K562 (cell line): ENCODE data around the gene PTPRF. TPM values are rescaled to one million over a fixed set of nuclear protein-coding genes. Genes with fewer than 3 reads are reported as not detected.

Experiments
- ATAC-seq: fragments of 200-7000 bp; cut with Tn5 transposase; 3 replicates; pipeline ENCODE4 v1.9.1; 2020; ENCODE audit warnings: moderate library complexity
- BruUV-seq: library from RNA; stranded (reverse); fragments of 400-500 nt; replicated peaks from 2 replicates; lab custom pipeline; 2021; lab: Mats Ljungman, UMichigan
- CTCF ChIA-PET: fragments of 300-600 bp; formaldehyde crosslinking; extraction: SDS; loops from one replicate; lab custom pipeline; 2021; ENCODE audit warnings: low intra/inter-chr PET ratio; lab: Yijun Ruan, JAX
- POLR2A ChIA-PET: fragments of 300-600, 350-650 bp; sonication (Branson Sonifier 250); formaldehyde crosslinking; extraction: SDS; loops from one replicate; lab custom pipeline; 2021; ENCODE audit warnings: antibody characterized with exemption, inconsistent platforms; lab: Yijun Ruan, JAX
- DNase-seq, 4 experiments: peaks; one replicate each; pipeline versions ENCODE4 v3.0.0 to v3.0.0-alpha.2; 2011 to 2018; ENCODE audit warnings: low spot score in 3 of 4, mixed read lengths in 3 of 4; ENCODE audit errors: extremely low read depth in 1 of 4
- FAIRE-seq: peaks from 2 replicates; lab custom pipeline; 2011; peaks lifted over from hg19 to GRCh38; lab: Jason Lieb, UNC
- H2AFZ ChIP-seq: 2 replicates; pipeline ENCODE4 v1.6.0; 2011; ENCODE audit warnings: low read depth, low read length, control low read depth, inconsistent platforms
- H3K27ac ChIP-seq: fragments of 200-600 bp; 3 replicates; pipeline ENCODE4 v1.8.0; 2011; ENCODE audit warnings: low read depth, mild to moderate bottlenecking, control low read depth, inconsistent platforms, low read length, moderate library complexity, mixed read lengths; ENCODE audit errors: extremely low read depth
- H3K27me3 ChIP-seq, 2 experiments: fragments of 300-600 bp in 1 of 2; 2 replicates in 1 of 2; 3 replicates in 1 of 2; pipeline versions ENCODE4 v1.6.0 to v1.8.0; 2011; ENCODE audit warnings: inconsistent platforms in 2 of 2, low read length in 2 of 2, mild to moderate bottlenecking in 1 of 2, mixed read lengths in 1 of 2, moderate library complexity in 1 of 2; ENCODE audit not compliant: control insufficient read depth in 2 of 2, insufficient read depth in 2 of 2
- H3K36me3 ChIP-seq: fragments of 300-600 bp; 3 replicates; pipeline ENCODE4 v1.8.0; 2011; ENCODE audit warnings: mild to moderate bottlenecking, low read length, inconsistent platforms; ENCODE audit not compliant: control insufficient read depth, insufficient read depth
- H3K4me1 ChIP-seq, 2 experiments: fragments of 200-600 bp in 1 of 2; replicated peaks in 1 of 2; 2 replicates in 1 of 2; 3 replicates in 1 of 2; pipeline versions ENCODE4 v1.5.1 to v1.8.0; 2011; ENCODE audit warnings: inconsistent platforms in 2 of 2, low read length in 2 of 2, mild to moderate bottlenecking in 1 of 2, mixed read lengths in 1 of 2, moderate library complexity in 1 of 2; ENCODE audit not compliant: control insufficient read depth in 2 of 2, insufficient read depth in 2 of 2
- H3K4me2 ChIP-seq: 2 replicates; pipeline ENCODE4 v1.6.1; 2011; ENCODE audit warnings: low read length, control low read depth, inconsistent platforms, mixed read lengths; ENCODE audit not compliant: insufficient read depth
- H3K4me3 ChIP-seq: fragments of 200-600 bp; sonication (generic), shearing (Covaris generic); 2 replicates; pipeline ENCODE4 v1.5.1; 2016; ENCODE audit warnings: control low read depth, inconsistent platforms
- H3K79me2 ChIP-seq: fragments of 200-600 bp; 3 replicates; pipeline ENCODE4 v1.8.0; 2011; ENCODE audit warnings: low read length, inconsistent platforms; ENCODE audit not compliant: control insufficient read depth, insufficient read depth
- H3K9ac ChIP-seq, 2 experiments: 2 replicates each; pipeline versions ENCODE4 v1.6.0 to v1.6.1; 2011; ENCODE audit warnings: low read depth in 2 of 2, low read length in 2 of 2, control low read depth in 1 of 2, inconsistent platforms in 1 of 2, mild to moderate bottlenecking in 1 of 2, mixed read lengths in 1 of 2; ENCODE audit not compliant: insufficient read depth in 1 of 2
- H3K9me1 ChIP-seq: one replicate; pipeline ENCODE4 v1.6.0; 2011; ENCODE audit warnings: inconsistent platforms, mild to moderate bottlenecking, low read length, moderate library complexity; ENCODE audit not compliant: control insufficient read depth, insufficient read depth
- H3K9me3 ChIP-seq: replicated peaks from 2 replicates; pipeline ENCODE4 v1.5.1; 2011; ENCODE audit warnings: low read depth, low read length, inconsistent platforms; ENCODE audit not compliant: control insufficient read depth, insufficient read depth
- H4K20me1 ChIP-seq: replicated peaks from 2 replicates; pipeline ENCODE4 v1.6.1; 2011; ENCODE audit warnings: low read length, inconsistent platforms, mixed read lengths; ENCODE audit not compliant: control insufficient read depth, insufficient read depth
- BRCA1 ChIP-seq, 2 experiments: fragments of 450-650 bp in 1 of 2; sonication (generic) in 1 of 2; formaldehyde crosslinking in 1 of 2; IDR thresholded peaks; 2 replicates each; pipeline versions ENCODE4 v1.5.0 to v1.6.1; 2017 to 2020; ENCODE audit warnings: mild to moderate bottlenecking in 1 of 2, missing genetic modification reagents in 1 of 2
- CHD7 ChIP-seq: fragments of 200-600 bp; sonication (generic); IDR thresholded peaks from one replicate; pipeline ENCODE4 v1.6.1; 2012; ENCODE audit warnings: mild to moderate bottlenecking, low read depth, low read length, inconsistent platforms
- E2F1 ChIP-seq: sonication (generic); formaldehyde crosslinking; IDR thresholded peaks from 2 replicates; pipeline ENCODE4 v1.8.1; 2023; ENCODE audit warnings: mild to moderate bottlenecking, missing genetic modification reagents, moderate library complexity
- ESRRB ChIP-seq: fragments of 250-450 bp; sonication (Bioruptor Pico); IDR thresholded peaks from 2 replicates; pipeline ENCODE4 v1.5.0; 2020; ENCODE audit warnings: mild to moderate bottlenecking, moderate library complexity, borderline replicate concordance
- HNRNPK ChIP-seq: fragments of 200-400 bp; formaldehyde crosslinking; IDR thresholded peaks from one replicate; pipeline ENCODE4 v1.6.1; 2018; ENCODE audit warnings: mild to moderate bottlenecking, low read depth, low read length; ENCODE audit not compliant: poor library complexity, severe bottlenecking
- POLR2A ChIP-seq: fragments of 450-650 bp; conservative IDR thresholded peaks from 2 replicates; pipeline ENCODE4 v1.6.1; 2016
- PPARD ChIP-seq: fragments of 250-450 bp; sonication (Bioruptor Pico); IDR thresholded peaks from 2 replicates; pipeline ENCODE4 v1.8.0; 2022; ENCODE audit warnings: inconsistent platforms, mild to moderate bottlenecking, moderate library complexity
- RB1 ChIP-seq: fragments of 450-650 bp; IDR thresholded peaks from 2 replicates; pipeline ENCODE4 v1.6.1; 2017; ENCODE audit warnings: low read depth, mild to moderate bottlenecking
- SMAD2 ChIP-seq: fragments of 150-350 bp; IDR thresholded peaks from 2 replicates; pipeline ENCODE4 v1.6.1; 2014; ENCODE audit warnings: low read depth, mild to moderate bottlenecking, low read length
- TBP ChIP-seq: optimal IDR thresholded peaks from 2 replicates; pipeline ENCODE3; 2011; ENCODE audit warnings: low read depth, low read length, improper control_type of control experiment
- ZC3H11A ChIP-seq: IDR thresholded peaks from 2 replicates; pipeline ENCODE4 v1.6.1; 2012; ENCODE audit warnings: low read depth, low read length, improper control_type of control experiment
- WGBS: fragments of 100-300 bp; shearing (Covaris generic); methylation state at CpG from one replicate; pipeline ENCODE4 v1.1.6; 2016; ENCODE audit warnings: low coverage, mixed read lengths; ENCODE audit not compliant: insufficient coverage; ENCODE audit errors: missing lambda C conversion rate; 5-methylcytosine and 5-hydroxymethylcytosine counted together
- in situ Hi-C: fragments of 300-500 bp; cut with MboI; formaldehyde crosslinking; loops from 4 replicates; pipeline ENCODE4 v1.15.0; 2018; ENCODE audit warnings: inconsistent platforms, mixed read lengths
- intact Hi-C: fragments of 100-400 bp; cut with micrococcal nuclease; formaldehyde crosslinking; loops from 2 replicates; pipeline ENCODE4 v1.14.2; 2022
- polyA plus RNA-seq, 8 experiments: library from polyadenylated mRNA; depleted of rRNA in 4 of 8; stranded (reverse) in 5 of 8; unstranded in 3 of 8; fragments of >200 nt; fragmentation: Nextera tagmentation in 2 of 8; fragmentation: Illumina TruSeq in 1 of 8; extraction: Ambion mirVana in 2 of 8; extraction: Trizol in 1 of 8; gene quantifications; 2 replicates each; pipeline versions ENCODE4 v1.2.1 to v1.2.3, GENCODE V29; 2011 to 2014; ENCODE audit warnings: inconsistent platforms in 1 of 8, missing spikeins in 1 of 8
- total RNA-seq, 7 experiments: library from RNA; depleted of rRNA in 6 of 7; stranded (reverse); fragments of >200 nt in 6 of 7; fragmentation: Illumina TruSeq in 2 of 7; extraction: Trizol in 2 of 7; gene quantifications; 2 replicates each; pipeline versions ENCODE4 v1.2.1 to v1.2.3, GENCODE V29; 2011 to 2021; ENCODE audit warnings: low replicate concordance in 1 of 7

Gene PTPRF
- total and polyA plus RNA-seq, 9 of the 15 experiments (the other 6 are each of a cell fraction or from before 2014, with no cell fraction given): 0.13 to 4.3 (median 1.1) TPM

- Histone ChIP-seq H3K4me1 (peaks cover 3 to 13% of the 10 kb centered on the region in 2 experiments; a peak in 4 of 5 replicates), H2AFZ (no peak overlapping the region), H3K9ac (0 out of 4 replicates have a peak overlapping the region, but pooled peaks of 1 of the 2 experiments have one; percentile 3), H3K9me3 (no peaks in the 10 kb centered on the region), H3K4me3 (no peak overlapping the region), H3K79me2 (no peaks in the 10 kb centered on the region), H3K27ac (no peak overlapping the region), H3K9me1 (peaks cover 10% of the 10 kb centered on the region), H3K4me2 (no peak overlapping the region), H4K20me1 (peaks cover 25% of the 10 kb centered on the region), H3K27me3 (peaks cover 32 to 77% of the 10 kb centered on the region in 2 experiments), H3K36me3 (no peaks in the 10 kb centered on the region)
- ATAC-seq (no peak), DNase-seq (no peak), FAIRE-seq (no peak)
- in situ Hi-C loops (no loop called here), intact Hi-C loops (no loop called here)
- 10% methylated on average over 9 of the region's 9 CpGs for WGBS
- BruUV-seq: no TSS peak
- POLR2A ChIA-PET: interaction anchor here (0.6 to 3.4 kb wide), 4 partner anchors 12 to 465 kb away, joined by 3 to 9 read pairs (median 4); partner anchors contain the start of gene ST3GAL3
- CTCF ChIA-PET: no interaction called here
- no peak for TF ChIP-seq PPARD
- TF ChIP-seq BRCA1 (IDR thresholded peaks at IDR 0.05): no peak
- TF ChIP-seq BRCA1 (CRISPR knock-in tag; IDR thresholded peaks at IDR 0.05): no peak
- no peak for TF ChIP-seq SMAD2
- no peak for TF ChIP-seq E2F1 (CRISPR knock-in tag)
- no peak for TF ChIP-seq CHD7
- TF ChIP-seq RB1: no peak
- no peak for TF ChIP-seq TBP
- no peak for TF ChIP-seq ZC3H11A
- TF ChIP-seq HNRNPK: no peak
- TF ChIP-seq POLR2A: no peak
- no peak for TF ChIP-seq ESRRB
These were observed 39.6 kb downstream of the PTPRF start for GRCh38 chr1:43570277-43570676.
